ENCODE measurements around the gene RBMS3.

The RBMS3 gene

GRCh38 chr3:29279286-29279685, 1.6 kb upstream of the RBMS3 start:
- no peak for DNase-seq

GRCh38 chr3:29279806-29280205, 1.1 kb upstream of the RBMS3 start:
- no peak for DNase-seq

- DNase-seq: no peak
Observed at GRCh38 chr3:29281094-29281343, 148 bp downstream of the RBMS3 start.

GRCh38 chr3:29281344-29282241, 722 bp downstream of the RBMS3 start:
- DNase-seq: no peak

GRCh38 chr3:29282427-29283230, 1.8 kb downstream of the RBMS3 start:
- DNase-seq: no peak

- DNase-seq: no peak
Observed at GRCh38 chr3:29283231-29284119, 2.6 kb downstream of the RBMS3 start.

GRCh38 chr3:29284497-29284896, 3.6 kb downstream of the RBMS3 start:
- DNase-seq: no peak

GRCh38 chr3:29285471-29286071, 4.7 kb downstream of the RBMS3 start:
- DNase-seq: no peak

GRCh38 chr3:29286478-29287240, 5.8 kb downstream of the RBMS3 start:
- DNase-seq: no peak

GRCh38 chr3:29290596-29290995, 9.7 kb downstream of the RBMS3 start:
- no peak for DNase-seq

GRCh38 chr3:29291260-29291981, 10.6 kb downstream of the RBMS3 start:
- DNase-seq: no peak

GRCh38 chr3:29291982-29292363, 11.1 kb downstream of the RBMS3 start:
- DNase-seq: no peak

- DNase-seq: no peak
Observed at GRCh38 chr3:29293421-29293820, 12.6 kb downstream of the RBMS3 start.

- no peak for DNase-seq
Observed at GRCh38 chr3:29297998-29298397, 17.1 kb downstream of the RBMS3 start.

GRCh38 chr3:29301332-29302019, 20.6 kb downstream of the RBMS3 start:
- no peak for DNase-seq

GRCh38 chr3:29302619-29303018, 21.7 kb downstream of the RBMS3 start:
- no peak for DNase-seq

- no peak for DNase-seq
Observed at GRCh38 chr3:29307295-29307694, 26.4 kb downstream of the RBMS3 start.

- no peak for DNase-seq
Observed at GRCh38 chr3:29310865-29311264, 30.0 kb downstream of the RBMS3 start.

- no peak for DNase-seq
Observed at GRCh38 chr3:29311795-29312194, 30.9 kb downstream of the RBMS3 start.

- DNase-seq: no peak
Observed at GRCh38 chr3:29312395-29312794, 31.5 kb downstream of the RBMS3 start.

GRCh38 chr3:29312960-29313452, 32.1 kb downstream of the RBMS3 start:
- DNase-seq: no peak

Measured in NCI-H774 (cell line).